K562 (cell line): Measurements from ENCODE around the gene TARP.

Experiments
- ATAC-seq: fragments of 200-7000 bp; cut with Tn5 transposase; 3 replicates; pipeline ENCODE4 v1.9.1; 2020; ENCODE audit warnings: moderate library complexity
- BruUV-seq: library from RNA; stranded (reverse); fragments of 400-500 nt; replicated peaks from 2 replicates; lab custom pipeline; 2021; lab: Mats Ljungman, UMichigan
- CTCF ChIA-PET: fragments of 300-600 bp; formaldehyde crosslinking; extraction: SDS; loops from one replicate; lab custom pipeline; 2021; ENCODE audit warnings: low intra/inter-chr PET ratio; lab: Yijun Ruan, JAX
- POLR2A ChIA-PET: fragments of 300-600, 350-650 bp; sonication (Branson Sonifier 250); formaldehyde crosslinking; extraction: SDS; loops from one replicate; lab custom pipeline; 2021; ENCODE audit warnings: antibody characterized with exemption, inconsistent platforms; lab: Yijun Ruan, JAX
- DNase-seq, 4 experiments: peaks; one replicate each; pipeline versions ENCODE4 v3.0.0 to v3.0.0-alpha.2; 2011 to 2018; ENCODE audit warnings: low spot score in 3 of 4, mixed read lengths in 3 of 4; ENCODE audit errors: extremely low read depth in 1 of 4
- FAIRE-seq: peaks from 2 replicates; lab custom pipeline; 2011; peaks lifted over from hg19 to GRCh38; lab: Jason Lieb, UNC
- H2AFZ ChIP-seq: 2 replicates; pipeline ENCODE4 v1.6.0; 2011; ENCODE audit warnings: low read depth, low read length, control low read depth, inconsistent platforms
- H3K27ac ChIP-seq: fragments of 200-600 bp; 3 replicates; pipeline ENCODE4 v1.8.0; 2011; ENCODE audit warnings: low read depth, mild to moderate bottlenecking, control low read depth, inconsistent platforms, low read length, moderate library complexity, mixed read lengths; ENCODE audit errors: extremely low read depth
- H3K27me3 ChIP-seq, 2 experiments: fragments of 300-600 bp in 1 of 2; 2 replicates in 1 of 2; 3 replicates in 1 of 2; pipeline versions ENCODE4 v1.6.0 to v1.8.0; 2011; ENCODE audit warnings: inconsistent platforms in 2 of 2, low read length in 2 of 2, mild to moderate bottlenecking in 1 of 2, mixed read lengths in 1 of 2, moderate library complexity in 1 of 2; ENCODE audit not compliant: control insufficient read depth in 2 of 2, insufficient read depth in 2 of 2
- H3K36me3 ChIP-seq: fragments of 300-600 bp; 3 replicates; pipeline ENCODE4 v1.8.0; 2011; ENCODE audit warnings: mild to moderate bottlenecking, low read length, inconsistent platforms; ENCODE audit not compliant: control insufficient read depth, insufficient read depth
- H3K4me1 ChIP-seq, 2 experiments: fragments of 200-600 bp in 1 of 2; replicated peaks in 1 of 2; 2 replicates in 1 of 2; 3 replicates in 1 of 2; pipeline versions ENCODE4 v1.5.1 to v1.8.0; 2011; ENCODE audit warnings: inconsistent platforms in 2 of 2, low read length in 2 of 2, mild to moderate bottlenecking in 1 of 2, mixed read lengths in 1 of 2, moderate library complexity in 1 of 2; ENCODE audit not compliant: control insufficient read depth in 2 of 2, insufficient read depth in 2 of 2
- H3K4me2 ChIP-seq: 2 replicates; pipeline ENCODE4 v1.6.1; 2011; ENCODE audit warnings: low read length, control low read depth, inconsistent platforms, mixed read lengths; ENCODE audit not compliant: insufficient read depth
- H3K4me3 ChIP-seq: fragments of 200-600 bp; sonication (generic), shearing (Covaris generic); 2 replicates; pipeline ENCODE4 v1.5.1; 2016; ENCODE audit warnings: control low read depth, inconsistent platforms
- H3K79me2 ChIP-seq: fragments of 200-600 bp; 3 replicates; pipeline ENCODE4 v1.8.0; 2011; ENCODE audit warnings: low read length, inconsistent platforms; ENCODE audit not compliant: control insufficient read depth, insufficient read depth
- H3K9ac ChIP-seq, 2 experiments: 2 replicates each; pipeline versions ENCODE4 v1.6.0 to v1.6.1; 2011; ENCODE audit warnings: low read depth in 2 of 2, low read length in 2 of 2, control low read depth in 1 of 2, inconsistent platforms in 1 of 2, mild to moderate bottlenecking in 1 of 2, mixed read lengths in 1 of 2; ENCODE audit not compliant: insufficient read depth in 1 of 2
- H3K9me1 ChIP-seq: one replicate; pipeline ENCODE4 v1.6.0; 2011; ENCODE audit warnings: inconsistent platforms, mild to moderate bottlenecking, low read length, moderate library complexity; ENCODE audit not compliant: control insufficient read depth, insufficient read depth
- H3K9me3 ChIP-seq: replicated peaks from 2 replicates; pipeline ENCODE4 v1.5.1; 2011; ENCODE audit warnings: low read depth, low read length, inconsistent platforms; ENCODE audit not compliant: control insufficient read depth, insufficient read depth
- H4K20me1 ChIP-seq: replicated peaks from 2 replicates; pipeline ENCODE4 v1.6.1; 2011; ENCODE audit warnings: low read length, inconsistent platforms, mixed read lengths; ENCODE audit not compliant: control insufficient read depth, insufficient read depth
- E2F5 ChIP-seq: sonication (generic); formaldehyde crosslinking; IDR thresholded peaks from 2 replicates; pipeline ENCODE4 v1.8.0; 2022; ENCODE audit warnings: mild to moderate bottlenecking, missing genetic modification reagents
- ETS1 ChIP-seq: conservative IDR thresholded peaks from 2 replicates; pipeline ENCODE4 v1.6.1; 2011; ENCODE audit warnings: low read depth, mild to moderate bottlenecking, low read length; ENCODE audit not compliant: control insufficient read depth
- FIP1L1 ChIP-seq: fragments of 200-400 bp; formaldehyde crosslinking; IDR thresholded peaks from 2 replicates; pipeline ENCODE4 v1.6.1; 2018; ENCODE audit warnings: mild to moderate bottlenecking, low read depth, low read length; ENCODE audit not compliant: poor library complexity, severe bottlenecking
- HMBOX1 ChIP-seq: sonication (generic); IDR thresholded peaks from 2 replicates; pipeline ENCODE4 v1.6.1; 2016
- NFIC ChIP-seq: fragments of 450-650 bp; IDR thresholded peaks from 2 replicates; pipeline ENCODE4 v1.6.1; 2017; ENCODE audit warnings: mild to moderate bottlenecking, inconsistent platforms
- PCBP2 ChIP-seq: fragments of 200-400 bp; formaldehyde crosslinking; IDR thresholded peaks from 2 replicates; pipeline ENCODE4 v1.6.1; 2018; ENCODE audit warnings: low read length, low read depth, mild to moderate bottlenecking, moderate library complexity; ENCODE audit not compliant: poor library complexity, severe bottlenecking
- SMARCE1 ChIP-seq: fragments of 450-650 bp; IDR thresholded peaks from 2 replicates; pipeline ENCODE4 v1.7.1; 2016; ENCODE audit warnings: mild to moderate bottlenecking
- SMC3 ChIP-seq: conservative IDR thresholded peaks from 2 replicates; pipeline ENCODE4 v1.6.1; 2011; ENCODE audit warnings: low read depth, low read length, improper control_type of control experiment; ENCODE audit not compliant: insufficient read depth
- ZBTB5 ChIP-seq: fragments of 450-650 bp; IDR thresholded peaks from 2 replicates; pipeline ENCODE4 v1.6.1; 2017; ENCODE audit warnings: antibody characterized with exemption
- ZNF217 ChIP-seq: sonication (generic); formaldehyde crosslinking; IDR thresholded peaks from 2 replicates; pipeline ENCODE4 v1.8.0; 2022; ENCODE audit warnings: mild to moderate bottlenecking, missing genetic modification reagents
- ZNF253 ChIP-seq: fragments of 250-450 bp; sonication (Bioruptor Pico); conservative IDR thresholded peaks from 2 replicates; pipeline ENCODE4 v1.6.1; 2021; ENCODE audit warnings: mild to moderate bottlenecking
- ZNF384 ChIP-seq: IDR thresholded peaks from 2 replicates; pipeline ENCODE4 v1.6.1; 2012; ENCODE audit warnings: low read depth, low read length, improper control_type of control experiment
- ZNF436 ChIP-seq: fragments of 250-450, 450-650 bp; sonication (Bioruptor Pico); formaldehyde crosslinking; IDR thresholded peaks from 2 replicates; pipeline ENCODE4 v1.7.0; 2020; ENCODE audit warnings: mild to moderate bottlenecking
- ZNF518B ChIP-seq: fragments of 250-450 bp; sonication (Bioruptor Pico); IDR thresholded peaks from 2 replicates; pipeline ENCODE4 v1.5.0; 2021; ENCODE audit warnings: mild to moderate bottlenecking, moderate library complexity
- ZZZ3 ChIP-seq: fragments of 450-650 bp; IDR thresholded peaks from 2 replicates; pipeline ENCODE4 v1.6.1; 2016; ENCODE audit warnings: antibody characterized with exemption, mild to moderate bottlenecking, moderate library complexity
- WGBS: fragments of 100-300 bp; shearing (Covaris generic); methylation state at CpG from one replicate; pipeline ENCODE4 v1.1.6; 2016; ENCODE audit warnings: low coverage, mixed read lengths; ENCODE audit not compliant: insufficient coverage; ENCODE audit errors: missing lambda C conversion rate; 5-methylcytosine and 5-hydroxymethylcytosine counted together
- in situ Hi-C: fragments of 300-500 bp; cut with MboI; formaldehyde crosslinking; loops from 4 replicates; pipeline ENCODE4 v1.15.0; 2018; ENCODE audit warnings: inconsistent platforms, mixed read lengths
- intact Hi-C: fragments of 100-400 bp; cut with micrococcal nuclease; formaldehyde crosslinking; loops from 2 replicates; pipeline ENCODE4 v1.14.2; 2022

The TARP gene

GRCh38 chr7:38283809-38284208, 10.4 kb upstream of the TARP start:
- no peak for ATAC-seq
- H3K9ac ChIP-seq, result no peak overlapping the region
- H3K9me1 ChIP-seq, result no peaks in the 10 kb centered on the region
- in situ Hi-C loops, result no loop called here
- no peak overlapping the region for H3K4me3 ChIP-seq
- peaks cover 5 to 18% of the 10 kb centered on the region in 2 experiments; a peak in 3 of 5 replicates for H3K27me3 ChIP-seq
- WGBS, result 0% methylated on average over 1 of the region's 1 CpG
- ChIA-PET CTCF (interaction anchor here (0.7 kb wide), 1 partner anchor 16 kb away, joined by 4 read pairs; no protein-coding TSS in a partner anchor), POLR2A (no interaction called here)
- no peak overlapping the region for H3K27ac ChIP-seq
- H4K20me1 ChIP-seq, result no peaks in the 10 kb centered on the region
- no peaks in the 10 kb centered on the region for H3K79me2 ChIP-seq
- intact Hi-C loops, result no loop called here
- no peaks in the 10 kb centered on the region for H3K36me3 ChIP-seq
- BruUV-seq, result no TSS peak
- FAIRE-seq, result no peak
- no peaks in the 10 kb centered on the region for H3K4me1 ChIP-seq
- no peak overlapping the region for H2AFZ ChIP-seq
- no peak overlapping the region for H3K4me2 ChIP-seq
- H3K9me3 ChIP-seq, result no peaks in the 10 kb centered on the region
- DNase-seq, result no peak
- TF ChIP-seq ZNF518B (CRISPR knock-in tag) (no peak), SMARCE1 (no peak), ETS1 (no peak), HMBOX1 (no peak), ZZZ3 (no peak), ZNF436 (CRISPR knock-in tag) (no peak), PCBP2 (no peak), ZNF217 (CRISPR knock-in tag) (no peak), ZBTB5 (no peak), ZNF253 (CRISPR knock-in tag) (no peak), E2F5 (CRISPR knock-in tag) (no peak), SMC3 (no peak), FIP1L1 (no peak), ZNF384 (peak; percentile 23; the same call in 1 of the 2 replicates), NFIC (peak; percentile 61)
